SK-N-SH (cell line): ENCODE measurements around the gene TTC31. TPM values are rescaled to one million over a fixed set of nuclear protein-coding genes. Genes with fewer than 3 reads are reported as not detected.

ENCODE experiments used
- CHD2 ChIP-seq: fragments of 150-350 bp; IDR thresholded peaks from 2 replicates; pipeline ENCODE4 v1.6.1; 2018; ENCODE audit warnings: low read length; ENCODE audit not compliant: partially characterized antibody
- ELF1 ChIP-seq: IDR thresholded peaks from 2 replicates; pipeline ENCODE4 v1.4.0; 2012
- EP300 ChIP-seq, 2 experiments: IDR thresholded peaks; 2 replicates each; pipeline versions ENCODE4 v1.4.0 to v1.6.1; 2012; ENCODE audit warnings: borderline replicate concordance in 1 of 2, low read depth in 1 of 2, low read length in 1 of 2
- EZH2phosphoT487 ChIP-seq: fragments of 200-600 bp; sonication (generic); IDR thresholded peaks from 2 replicates; pipeline ENCODE4 v1.6.1; 2017; ENCODE audit warnings: low read depth, mixed run types, mild to moderate bottlenecking, antibody characterized with exemption, moderate library complexity, borderline replicate concordance
- FOSL2 ChIP-seq: IDR thresholded peaks from 2 replicates; pipeline ENCODE4 v1.4.0; 2012; ENCODE audit warnings: low read depth, mild to moderate bottlenecking, moderate library complexity, borderline replicate concordance
- FOXM1 ChIP-seq: IDR thresholded peaks from 2 replicates; pipeline ENCODE4 v1.4.0; 2012; ENCODE audit warnings: low read depth, mild to moderate bottlenecking
- GABPA ChIP-seq: IDR thresholded peaks from 2 replicates; pipeline ENCODE4 v1.4.0; 2012; ENCODE audit warnings: low read depth, mild to moderate bottlenecking
- GATA2 ChIP-seq: sonication (generic); formaldehyde crosslinking; IDR thresholded peaks from 2 replicates; pipeline ENCODE4 v1.5.0; 2020; ENCODE audit warnings: mild to moderate bottlenecking, missing genetic modification reagents
- MXI1 ChIP-seq: IDR thresholded peaks from 2 replicates; pipeline ENCODE4 v1.6.1; 2012; ENCODE audit warnings: mild to moderate bottlenecking, low read depth, low read length, improper control_type of control experiment
- NRF1 ChIP-seq: IDR thresholded peaks from 2 replicates; pipeline ENCODE4 v1.6.1; 2012; ENCODE audit warnings: low read depth, mild to moderate bottlenecking, low read length
- POLR2AphosphoS5 ChIP-seq: IDR thresholded peaks from 2 replicates; pipeline ENCODE4 v1.6.1; 2012; ENCODE audit warnings: low read depth, low read length
- RAD21 ChIP-seq: IDR thresholded peaks from 2 replicates; pipeline ENCODE4 v1.6.1; 2012; ENCODE audit warnings: mild to moderate bottlenecking, low read length
- RCOR1 ChIP-seq: fragments of 150-350 bp; IDR thresholded peaks from 2 replicates; pipeline ENCODE4 v1.6.1; 2017; ENCODE audit warnings: antibody characterized with exemption, low read length
- RFX5 ChIP-seq: IDR thresholded peaks from 2 replicates; pipeline ENCODE4 v1.6.1; 2012; ENCODE audit warnings: mild to moderate bottlenecking, improper control_type of control experiment, low read length
- RXRA ChIP-seq: IDR thresholded peaks from 2 replicates; pipeline ENCODE4 v1.4.0; 2012; ENCODE audit warnings: low read depth, mild to moderate bottlenecking, borderline replicate concordance
- SMC3 ChIP-seq: IDR thresholded peaks from 2 replicates; pipeline ENCODE4 v1.6.1; 2012; ENCODE audit warnings: low read depth, low read length, improper control_type of control experiment
- TCF12 ChIP-seq: IDR thresholded peaks from 2 replicates; pipeline ENCODE4 v1.4.0; 2012
- TEAD4 ChIP-seq: IDR thresholded peaks from 2 replicates; pipeline ENCODE4 v1.4.0; 2012; ENCODE audit warnings: mild to moderate bottlenecking, borderline replicate concordance; ENCODE audit not compliant: insufficient read depth
- USF2 ChIP-seq: fragments of 150-350 bp; IDR thresholded peaks from 2 replicates; pipeline ENCODE4 v1.6.1; 2017; ENCODE audit warnings: antibody characterized with exemption, low read length, low read depth, borderline replicate concordance
- YY1 ChIP-seq: IDR thresholded peaks from 2 replicates; pipeline ENCODE4 v1.4.0; 2012; ENCODE audit warnings: low read depth, mild to moderate bottlenecking
- polyA plus RNA-seq, 3 experiments: library from polyadenylated mRNA; depleted of rRNA; stranded (reverse); fragments of >200 nt; gene quantifications; 2 replicates each; pipeline ENCODE4 v1.2.3, GENCODE V29; 2012
- TF ChIP-seq, protein P1 (sequence below): IDR thresholded peaks from 2 replicates; pipeline ENCODE4 v1.4.0; 2012; ENCODE audit warnings: low read depth, borderline replicate concordance
- TF ChIP-seq, protein P2 (sequence below): IDR thresholded peaks from 2 replicates; pipeline ENCODE4 v1.4.0; 2012; ENCODE audit warnings: low read depth, borderline replicate concordance
- TF ChIP-seq, protein P3 (sequence below): fragments of 200-600 bp; sonication (generic); IDR thresholded peaks from 2 replicates; pipeline ENCODE4 v1.6.1; 2017; ENCODE audit warnings: antibody characterized with exemption, mild to moderate bottlenecking, moderate library complexity
- TF ChIP-seq, protein P4 (sequence below): IDR thresholded peaks from 2 replicates; pipeline ENCODE4 v1.4.0; 2012; ENCODE audit warnings: low read depth

TTC31 gene
- polyA plus RNA-seq, 1 of the 3 experiments (the other 2 are of a cell fraction) = 27.9 TPM

DNA sequence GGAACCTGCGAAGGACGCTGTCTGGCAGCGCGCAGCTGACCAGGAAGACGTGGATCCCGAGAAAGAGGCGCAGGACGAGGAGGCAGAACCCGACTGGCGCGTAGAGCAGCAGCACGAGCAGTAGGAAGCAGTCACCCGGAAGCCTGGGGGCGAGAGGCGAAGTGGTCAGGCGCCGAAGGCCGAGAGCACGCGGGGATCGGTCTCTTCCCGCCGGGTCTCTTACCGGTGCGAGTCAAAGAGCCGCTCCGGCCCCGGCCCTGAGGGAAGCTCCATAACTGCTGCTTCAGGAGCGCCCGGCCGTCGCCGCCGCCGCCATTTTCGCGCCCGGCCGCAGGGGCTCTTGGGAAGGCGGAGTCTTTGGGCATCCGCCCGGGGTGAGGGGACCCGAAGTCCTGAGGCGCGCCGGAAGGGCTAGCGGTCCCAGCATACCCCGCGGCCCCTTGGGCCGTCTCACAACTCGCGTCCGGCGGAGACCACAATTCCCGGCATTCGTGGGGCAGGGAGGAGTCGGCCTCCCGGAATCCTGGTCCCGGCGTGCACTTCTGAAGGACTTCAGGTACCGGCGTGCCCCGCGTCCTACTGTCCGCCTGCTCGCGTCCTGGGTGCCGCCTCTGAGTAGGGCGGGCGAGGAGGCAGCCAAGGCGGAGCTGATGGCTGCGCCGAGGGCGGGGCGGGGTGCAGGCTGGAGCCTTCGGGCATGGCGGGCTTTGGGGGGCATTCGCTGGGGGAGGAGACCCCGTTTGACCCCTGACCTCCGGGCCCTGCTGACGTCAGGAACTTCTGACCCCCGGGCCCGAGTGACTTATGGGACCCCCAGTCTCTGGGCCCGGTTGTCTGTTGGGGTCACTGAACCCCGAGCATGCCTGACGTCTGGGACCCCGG lies 46.7 kb downstream of the TTC31 start, which contains the start of the genes AUP1 and HTRA2 (continued):
- TF ChIP-seq RFX5 (no peak), RXRA (no peak), EZH2phosphoT487 (no peak), MXI1 (peak; percentile 70), YY1 (peak; percentile 98), FOSL2 (no peak), FOXM1 (no peak), NRF1 (peak; percentile 32; the same call in 1 of the 2 replicates), GATA2 (CRISPR knock-in tag) (no peak), ELF1 (peak; percentile 91), USF2 (no peak), GABPA (peak; percentile 86), POLR2AphosphoS5 (peak; percentile 88), SMC3 (no peak), CHD2 (peak; percentile 85), TEAD4 (no peak), TCF12 (0 out of 2 replicates have a peak, but pooled peaks have one; percentile 4), RAD21 (0 out of 2 replicates have a peak, but pooled peaks have one; percentile 4), RCOR1 (no peak), EP300 (IDR thresholded peaks at IDR 0.05; ENCODE audit: borderline replicate concordance in 1 of 2, low read depth in 1 of 2, low read length in 1 of 2) (no peak)
- TF ChIP-seq, protein P1, sequence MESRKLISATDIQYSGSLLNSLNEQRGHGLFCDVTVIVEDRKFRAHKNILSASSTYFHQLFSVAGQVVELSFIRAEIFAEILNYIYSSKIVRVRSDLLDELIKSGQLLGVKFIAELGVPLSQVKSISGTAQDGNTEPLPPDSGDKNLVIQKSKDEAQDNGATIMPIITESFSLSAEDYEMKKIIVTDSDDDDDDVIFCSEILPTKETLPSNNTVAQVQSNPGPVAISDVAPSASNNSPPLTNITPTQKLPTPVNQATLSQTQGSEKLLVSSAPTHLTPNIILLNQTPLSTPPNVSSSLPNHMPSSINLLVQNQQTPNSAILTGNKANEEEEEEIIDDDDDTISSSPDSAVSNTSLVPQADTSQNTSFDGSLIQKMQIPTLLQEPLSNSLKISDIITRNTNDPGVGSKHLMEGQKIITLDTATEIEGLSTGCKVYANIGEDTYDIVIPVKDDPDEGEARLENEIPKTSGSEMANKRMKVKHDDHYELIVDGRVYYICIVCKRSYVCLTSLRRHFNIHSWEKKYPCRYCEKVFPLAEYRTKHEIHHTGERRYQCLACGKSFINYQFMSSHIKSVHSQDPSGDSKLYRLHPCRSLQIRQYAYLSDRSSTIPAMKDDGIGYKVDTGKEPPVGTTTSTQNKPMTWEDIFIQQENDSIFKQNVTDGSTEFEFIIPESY = no peak
- TF ChIP-seq, protein P2, sequence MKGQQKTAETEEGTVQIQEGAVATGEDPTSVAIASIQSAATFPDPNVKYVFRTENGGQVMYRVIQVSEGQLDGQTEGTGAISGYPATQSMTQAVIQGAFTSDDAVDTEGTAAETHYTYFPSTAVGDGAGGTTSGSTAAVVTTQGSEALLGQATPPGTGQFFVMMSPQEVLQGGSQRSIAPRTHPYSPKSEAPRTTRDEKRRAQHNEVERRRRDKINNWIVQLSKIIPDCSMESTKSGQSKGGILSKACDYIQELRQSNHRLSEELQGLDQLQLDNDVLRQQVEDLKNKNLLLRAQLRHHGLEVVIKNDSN = no peak
- TF ChIP-seq, protein P3, sequence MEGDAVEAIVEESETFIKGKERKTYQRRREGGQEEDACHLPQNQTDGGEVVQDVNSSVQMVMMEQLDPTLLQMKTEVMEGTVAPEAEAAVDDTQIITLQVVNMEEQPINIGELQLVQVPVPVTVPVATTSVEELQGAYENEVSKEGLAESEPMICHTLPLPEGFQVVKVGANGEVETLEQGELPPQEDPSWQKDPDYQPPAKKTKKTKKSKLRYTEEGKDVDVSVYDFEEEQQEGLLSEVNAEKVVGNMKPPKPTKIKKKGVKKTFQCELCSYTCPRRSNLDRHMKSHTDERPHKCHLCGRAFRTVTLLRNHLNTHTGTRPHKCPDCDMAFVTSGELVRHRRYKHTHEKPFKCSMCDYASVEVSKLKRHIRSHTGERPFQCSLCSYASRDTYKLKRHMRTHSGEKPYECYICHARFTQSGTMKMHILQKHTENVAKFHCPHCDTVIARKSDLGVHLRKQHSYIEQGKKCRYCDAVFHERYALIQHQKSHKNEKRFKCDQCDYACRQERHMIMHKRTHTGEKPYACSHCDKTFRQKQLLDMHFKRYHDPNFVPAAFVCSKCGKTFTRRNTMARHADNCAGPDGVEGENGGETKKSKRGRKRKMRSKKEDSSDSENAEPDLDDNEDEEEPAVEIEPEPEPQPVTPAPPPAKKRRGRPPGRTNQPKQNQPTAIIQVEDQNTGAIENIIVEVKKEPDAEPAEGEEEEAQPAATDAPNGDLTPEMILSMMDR = no peak
- TF ChIP-seq, protein P4, sequence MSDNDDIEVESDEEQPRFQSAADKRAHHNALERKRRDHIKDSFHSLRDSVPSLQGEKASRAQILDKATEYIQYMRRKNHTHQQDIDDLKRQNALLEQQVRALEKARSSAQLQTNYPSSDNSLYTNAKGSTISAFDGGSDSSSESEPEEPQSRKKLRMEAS = peak; percentile 72
